PFSK-1 (cell line): ENCODE data around the gene SLC24A3.

Source experiments
- FOXP2 ChIP-seq: optimal IDR thresholded peaks from 2 replicates; pipeline ENCODE3; 2011; ENCODE audit warnings: borderline replicate concordance, control low read depth, inconsistent platforms; ENCODE audit not compliant: insufficient read depth; ENCODE audit errors: extremely low read length, extremely low read depth
- POLR2AphosphoS5 ChIP-seq: IDR thresholded peaks from 2 replicates; pipeline ENCODE4 v1.6.1; 2012; ENCODE audit warnings: low read depth, mild to moderate bottlenecking, control low read depth, low read length, moderate library complexity
- REST ChIP-seq, 2 experiments: IDR thresholded peaks; 2 replicates each; pipeline versions ENCODE4 v1.6.1 to v1.8.0; 2011 to 2012; ENCODE audit warnings: low read depth in 2 of 2, low read length in 2 of 2, control low read depth in 1 of 2, inconsistent platforms in 1 of 2, mild to moderate bottlenecking in 1 of 2, moderate library complexity in 1 of 2; ENCODE audit not compliant: insufficient read depth in 1 of 2
- SIN3A ChIP-seq: IDR thresholded peaks from 2 replicates; pipeline ENCODE4 v1.6.1; 2012; ENCODE audit warnings: mild to moderate bottlenecking, low read length, moderate library complexity, borderline replicate concordance; ENCODE audit not compliant: insufficient read depth
- TAF1 ChIP-seq: IDR thresholded peaks from 2 replicates; pipeline ENCODE4 v1.6.1; 2012; ENCODE audit warnings: low read length, control low read depth, borderline replicate concordance; ENCODE audit not compliant: insufficient read depth

SLC24A3 gene

GRCh38 chr20:19453410-19453809, 241.0 kb downstream of the SLC24A3 start:
- TF ChIP-seq SIN3A, result no peak
- no peak for TF ChIP-seq TAF1
- no peak for TF ChIP-seq REST (IDR thresholded peaks at IDR 0.05; ENCODE audit: insufficient read depth in 1 of 2, low read depth in 2 of 2, low read length in 2 of 2)
- TF ChIP-seq FOXP2, result no peak
- no peak for TF ChIP-seq POLR2AphosphoS5

- TF ChIP-seq POLR2AphosphoS5, result no peak
- no peak for TF ChIP-seq SIN3A
- TF ChIP-seq FOXP2, result no peak
- no peak for TF ChIP-seq REST (IDR thresholded peaks at IDR 0.05; ENCODE audit: insufficient read depth in 1 of 2, low read depth in 2 of 2, low read length in 2 of 2)
- TF ChIP-seq TAF1, result no peak
Observed at GRCh38 chr20:19453862-19454261, 241.4 kb downstream of the SLC24A3 start.

GRCh38 chr20:19456595-19457395, 244.4 kb downstream of the SLC24A3 start:
- TF ChIP-seq TAF1 (no peak), REST (IDR thresholded peaks at IDR 0.05; ENCODE audit: insufficient read depth in 1 of 2, low read depth in 2 of 2, low read length in 2 of 2) (no peak), FOXP2 (no peak)

- TF ChIP-seq TAF1, result no peak
- no peak for TF ChIP-seq POLR2AphosphoS5
- no peak for TF ChIP-seq REST (IDR thresholded peaks at IDR 0.05; ENCODE audit: insufficient read depth in 1 of 2, low read depth in 2 of 2, low read length in 2 of 2)
- TF ChIP-seq FOXP2, result no peak
- TF ChIP-seq SIN3A, result no peak
Observed at GRCh38 chr20:19457611-19458010, 245.2 kb downstream of the SLC24A3 start.

- TF ChIP-seq REST (IDR thresholded peaks at IDR 0.05; ENCODE audit: insufficient read depth in 1 of 2, low read depth in 2 of 2, low read length in 2 of 2) (no peak), SIN3A (no peak), FOXP2 (no peak), TAF1 (no peak), POLR2AphosphoS5 (no peak)
Observed at GRCh38 chr20:19460386-19460785, 247.9 kb downstream of the SLC24A3 start.
